HepG2 (cell line): ENCODE results near the gene ONECUT3.
A peak's percentile ranks its signal among the peaks of the same experiment; 100 is the strongest.

ENCODE experiments used
- BRD4 ChIP-seq: sonication (generic); formaldehyde crosslinking; IDR thresholded peaks from 2 replicates; pipeline ENCODE4 v1.4.0; 2020; ENCODE audit warnings: missing genetic modification reagents
- FOXM1 ChIP-seq: sonication (generic); formaldehyde crosslinking; IDR thresholded peaks from 2 replicates; pipeline ENCODE4 v1.5.0; 2020; ENCODE audit warnings: missing genetic modification reagents
- NR2C2 ChIP-seq: sonication (generic); formaldehyde crosslinking; IDR thresholded peaks from 2 replicates; pipeline ENCODE4 v1.4.0; 2020; ENCODE audit warnings: missing genetic modification reagents, mild to moderate bottlenecking, moderate library complexity, borderline replicate concordance
- SALL1 ChIP-seq: sonication (generic); formaldehyde crosslinking; IDR thresholded peaks from 2 replicates; pipeline ENCODE4 v1.8.0; 2022; ENCODE audit warnings: mild to moderate bottlenecking, missing genetic modification reagents
- TARDBP ChIP-seq: sonication (generic); formaldehyde crosslinking; IDR thresholded peaks from 2 replicates; pipeline ENCODE4 v1.8.0; 2022; ENCODE audit warnings: mild to moderate bottlenecking, missing genetic modification reagents
- TCF7L2 ChIP-seq: IDR thresholded peaks from 2 replicates; pipeline ENCODE4 v1.6.1; 2011; ENCODE audit warnings: mild to moderate bottlenecking, low read depth, low read length, moderate library complexity
- TF ChIP-seq, protein P1 (sequence below): sonication (generic); formaldehyde crosslinking; IDR thresholded peaks from 2 replicates; pipeline ENCODE4 v1.4.0; 2020; ENCODE audit warnings: missing genetic modification reagents
- TF ChIP-seq, protein P2 (sequence below): sonication (generic); formaldehyde crosslinking; IDR thresholded peaks from 2 replicates; pipeline ENCODE4 v1.5.0; 2020; ENCODE audit warnings: mild to moderate bottlenecking, missing genetic modification reagents, moderate library complexity
- TF ChIP-seq, protein P3 (sequence below): sonication (generic); formaldehyde crosslinking; IDR thresholded peaks from 2 replicates; pipeline ENCODE4 v1.8.1; 2022; ENCODE audit warnings: low read depth, mild to moderate bottlenecking, missing genetic modification reagents
- TF ChIP-seq, protein P4 (sequence below), 2 experiments: IDR thresholded peaks; 2 replicates each; pipeline ENCODE4 v1.6.1; 2011 to 2012; ENCODE audit warnings: low read length in 2 of 2, borderline replicate concordance in 1 of 2, low read depth in 1 of 2, mild to moderate bottlenecking in 1 of 2, moderate library complexity in 1 of 2

DNA sequence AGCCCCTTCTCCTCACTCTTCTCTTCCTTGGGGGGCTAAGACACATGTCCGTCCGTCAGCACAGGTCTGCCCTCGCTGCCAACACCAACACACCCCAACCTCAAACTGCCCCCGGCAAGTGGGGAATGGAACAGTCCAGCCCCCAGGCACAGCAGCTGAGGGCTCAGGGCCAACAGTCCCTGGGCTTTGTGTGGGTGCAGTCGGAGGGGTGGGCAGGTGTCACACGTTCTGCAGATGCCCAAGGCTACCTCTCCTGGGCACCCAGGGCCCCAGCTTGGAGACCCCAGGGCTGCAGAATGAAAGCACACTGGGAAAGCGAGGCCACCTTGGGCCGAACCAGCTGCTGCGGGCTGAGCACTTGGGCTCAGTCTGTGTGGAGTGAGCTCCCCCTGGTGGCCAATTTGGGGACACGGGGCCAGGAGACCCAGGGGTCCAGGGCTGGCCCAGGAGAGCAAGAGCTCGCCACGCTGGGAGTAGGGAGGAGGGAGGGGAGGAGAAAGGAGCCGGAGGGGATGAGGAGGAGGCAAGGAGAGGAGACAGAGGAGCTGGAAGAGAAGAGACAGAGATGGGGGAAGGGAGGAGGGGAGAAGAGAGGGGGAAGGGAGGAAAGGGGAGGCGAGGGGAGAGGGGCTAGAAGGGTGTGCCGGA, 72.7 kb downstream of the ONECUT3 start:
- TF ChIP-seq NR2C2 (CRISPR knock-in tag): no peak
- TF ChIP-seq, protein P1, sequence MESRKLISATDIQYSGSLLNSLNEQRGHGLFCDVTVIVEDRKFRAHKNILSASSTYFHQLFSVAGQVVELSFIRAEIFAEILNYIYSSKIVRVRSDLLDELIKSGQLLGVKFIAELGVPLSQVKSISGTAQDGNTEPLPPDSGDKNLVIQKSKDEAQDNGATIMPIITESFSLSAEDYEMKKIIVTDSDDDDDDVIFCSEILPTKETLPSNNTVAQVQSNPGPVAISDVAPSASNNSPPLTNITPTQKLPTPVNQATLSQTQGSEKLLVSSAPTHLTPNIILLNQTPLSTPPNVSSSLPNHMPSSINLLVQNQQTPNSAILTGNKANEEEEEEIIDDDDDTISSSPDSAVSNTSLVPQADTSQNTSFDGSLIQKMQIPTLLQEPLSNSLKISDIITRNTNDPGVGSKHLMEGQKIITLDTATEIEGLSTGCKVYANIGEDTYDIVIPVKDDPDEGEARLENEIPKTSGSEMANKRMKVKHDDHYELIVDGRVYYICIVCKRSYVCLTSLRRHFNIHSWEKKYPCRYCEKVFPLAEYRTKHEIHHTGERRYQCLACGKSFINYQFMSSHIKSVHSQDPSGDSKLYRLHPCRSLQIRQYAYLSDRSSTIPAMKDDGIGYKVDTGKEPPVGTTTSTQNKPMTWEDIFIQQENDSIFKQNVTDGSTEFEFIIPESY (CRISPR knock-in tag): no peak
- no peak for TF ChIP-seq FOXM1
- no peak for TF ChIP-seq TCF7L2
- TF ChIP-seq, protein P2, sequence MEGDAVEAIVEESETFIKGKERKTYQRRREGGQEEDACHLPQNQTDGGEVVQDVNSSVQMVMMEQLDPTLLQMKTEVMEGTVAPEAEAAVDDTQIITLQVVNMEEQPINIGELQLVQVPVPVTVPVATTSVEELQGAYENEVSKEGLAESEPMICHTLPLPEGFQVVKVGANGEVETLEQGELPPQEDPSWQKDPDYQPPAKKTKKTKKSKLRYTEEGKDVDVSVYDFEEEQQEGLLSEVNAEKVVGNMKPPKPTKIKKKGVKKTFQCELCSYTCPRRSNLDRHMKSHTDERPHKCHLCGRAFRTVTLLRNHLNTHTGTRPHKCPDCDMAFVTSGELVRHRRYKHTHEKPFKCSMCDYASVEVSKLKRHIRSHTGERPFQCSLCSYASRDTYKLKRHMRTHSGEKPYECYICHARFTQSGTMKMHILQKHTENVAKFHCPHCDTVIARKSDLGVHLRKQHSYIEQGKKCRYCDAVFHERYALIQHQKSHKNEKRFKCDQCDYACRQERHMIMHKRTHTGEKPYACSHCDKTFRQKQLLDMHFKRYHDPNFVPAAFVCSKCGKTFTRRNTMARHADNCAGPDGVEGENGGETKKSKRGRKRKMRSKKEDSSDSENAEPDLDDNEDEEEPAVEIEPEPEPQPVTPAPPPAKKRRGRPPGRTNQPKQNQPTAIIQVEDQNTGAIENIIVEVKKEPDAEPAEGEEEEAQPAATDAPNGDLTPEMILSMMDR (CRISPR knock-in tag): peak; percentile 95
- no peak for TF ChIP-seq BRD4 (CRISPR knock-in tag)
- TF ChIP-seq TARDBP (CRISPR knock-in tag): no peak
- TF ChIP-seq, protein P3, sequence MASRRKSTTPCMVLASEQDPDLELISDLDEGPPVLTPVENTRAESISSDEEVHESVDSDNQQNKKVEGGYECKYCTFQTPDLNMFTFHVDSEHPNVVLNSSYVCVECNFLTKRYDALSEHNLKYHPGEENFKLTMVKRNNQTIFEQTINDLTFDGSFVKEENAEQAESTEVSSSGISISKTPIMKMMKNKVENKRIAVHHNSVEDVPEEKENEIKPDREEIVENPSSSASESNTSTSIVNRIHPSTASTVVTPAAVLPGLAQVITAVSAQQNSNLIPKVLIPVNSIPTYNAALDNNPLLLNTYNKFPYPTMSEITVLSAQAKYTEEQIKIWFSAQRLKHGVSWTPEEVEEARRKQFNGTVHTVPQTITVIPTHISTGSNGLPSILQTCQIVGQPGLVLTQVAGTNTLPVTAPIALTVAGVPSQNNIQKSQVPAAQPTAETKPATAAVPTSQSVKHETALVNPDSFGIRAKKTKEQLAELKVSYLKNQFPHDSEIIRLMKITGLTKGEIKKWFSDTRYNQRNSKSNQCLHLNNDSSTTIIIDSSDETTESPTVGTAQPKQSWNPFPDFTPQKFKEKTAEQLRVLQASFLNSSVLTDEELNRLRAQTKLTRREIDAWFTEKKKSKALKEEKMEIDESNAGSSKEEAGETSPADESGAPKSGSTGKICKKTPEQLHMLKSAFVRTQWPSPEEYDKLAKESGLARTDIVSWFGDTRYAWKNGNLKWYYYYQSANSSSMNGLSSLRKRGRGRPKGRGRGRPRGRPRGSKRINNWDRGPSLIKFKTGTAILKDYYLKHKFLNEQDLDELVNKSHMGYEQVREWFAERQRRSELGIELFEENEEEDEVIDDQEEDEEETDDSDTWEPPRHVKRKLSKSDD: no peak
- peak; percentile 25; the same call in 1 of the 2 replicates for TF ChIP-seq SALL1 (CRISPR knock-in tag)
- TF ChIP-seq, protein P4, sequence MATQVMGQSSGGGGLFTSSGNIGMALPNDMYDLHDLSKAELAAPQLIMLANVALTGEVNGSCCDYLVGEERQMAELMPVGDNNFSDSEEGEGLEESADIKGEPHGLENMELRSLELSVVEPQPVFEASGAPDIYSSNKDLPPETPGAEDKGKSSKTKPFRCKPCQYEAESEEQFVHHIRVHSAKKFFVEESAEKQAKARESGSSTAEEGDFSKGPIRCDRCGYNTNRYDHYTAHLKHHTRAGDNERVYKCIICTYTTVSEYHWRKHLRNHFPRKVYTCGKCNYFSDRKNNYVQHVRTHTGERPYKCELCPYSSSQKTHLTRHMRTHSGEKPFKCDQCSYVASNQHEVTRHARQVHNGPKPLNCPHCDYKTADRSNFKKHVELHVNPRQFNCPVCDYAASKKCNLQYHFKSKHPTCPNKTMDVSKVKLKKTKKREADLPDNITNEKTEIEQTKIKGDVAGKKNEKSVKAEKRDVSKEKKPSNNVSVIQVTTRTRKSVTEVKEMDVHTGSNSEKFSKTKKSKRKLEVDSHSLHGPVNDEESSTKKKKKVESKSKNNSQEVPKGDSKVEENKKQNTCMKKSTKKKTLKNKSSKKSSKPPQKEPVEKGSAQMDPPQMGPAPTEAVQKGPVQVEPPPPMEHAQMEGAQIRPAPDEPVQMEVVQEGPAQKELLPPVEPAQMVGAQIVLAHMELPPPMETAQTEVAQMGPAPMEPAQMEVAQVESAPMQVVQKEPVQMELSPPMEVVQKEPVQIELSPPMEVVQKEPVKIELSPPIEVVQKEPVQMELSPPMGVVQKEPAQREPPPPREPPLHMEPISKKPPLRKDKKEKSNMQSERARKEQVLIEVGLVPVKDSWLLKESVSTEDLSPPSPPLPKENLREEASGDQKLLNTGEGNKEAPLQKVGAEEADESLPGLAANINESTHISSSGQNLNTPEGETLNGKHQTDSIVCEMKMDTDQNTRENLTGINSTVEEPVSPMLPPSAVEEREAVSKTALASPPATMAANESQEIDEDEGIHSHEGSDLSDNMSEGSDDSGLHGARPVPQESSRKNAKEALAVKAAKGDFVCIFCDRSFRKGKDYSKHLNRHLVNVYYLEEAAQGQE (IDR thresholded peaks at IDR 0.05; ENCODE audit: borderline replicate concordance in 1 of 2, low read depth in 1 of 2, low read length in 2 of 2): no peak
